DMS53 treated with DMSO at 0.1 percent for 48 hours (cell line): ENCODE results near the gene GNRHR.
"Not testable (repeated sequence)": the region's sequence is repeated elsewhere in the genome, so short reads cannot be mapped to it uniquely, and the experiment has no call there.

Experiments used
- DNase-seq: peaks from one replicate; lab custom pipeline; 2025; ENCODE audit not compliant: unreplicated experiment; lab: John Stamatoyannopoulos, UW

Gene GNRHR

GRCh38 chr4:67727124-67727850, 26.9 kb downstream of the GNRHR start:
- no peak for DNase-seq

DNA sequence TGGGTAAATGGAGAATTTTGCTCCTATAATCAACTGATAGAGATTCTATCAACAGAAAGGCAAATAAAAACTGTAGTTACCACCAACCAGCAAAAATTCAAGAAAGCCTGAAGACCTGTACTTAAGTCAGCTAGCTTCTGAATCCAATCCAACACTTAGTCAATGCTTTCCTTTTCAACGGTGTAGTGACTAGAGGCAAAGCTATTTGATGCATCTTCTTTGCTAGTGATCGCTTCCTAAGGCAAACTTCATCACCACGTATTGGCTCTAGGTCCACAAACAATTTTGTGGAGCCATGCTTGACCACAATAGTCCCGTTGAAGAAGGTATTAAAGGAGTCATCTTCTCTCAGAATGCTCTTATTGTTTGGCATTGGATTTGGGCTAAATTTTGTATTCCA, 28.2 kb downstream of the GNRHR start:
- no peak for DNase-seq

DNA sequence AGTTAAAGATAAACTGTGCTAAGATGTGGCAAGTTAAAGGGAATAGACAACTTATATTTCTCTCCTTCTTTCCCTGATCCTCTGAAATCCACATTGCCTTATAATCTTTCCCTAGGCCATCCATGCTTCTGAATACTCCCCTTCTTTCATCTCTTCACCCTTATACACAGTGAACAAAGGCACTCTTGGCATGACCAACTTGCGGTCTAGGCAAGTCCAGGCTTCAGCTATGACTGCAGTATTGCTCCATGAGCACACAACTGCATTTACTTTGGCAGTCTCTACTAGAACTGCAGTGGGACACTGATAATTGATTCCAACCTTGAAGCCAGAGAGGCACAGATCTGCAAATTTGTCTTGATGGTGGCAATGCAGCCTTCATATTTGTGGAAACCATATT, 29.1 kb downstream of the GNRHR start:
- no peak for DNase-seq

GRCh38 chr4:67723949-67724348, 30.2 kb downstream of the GNRHR start:
- DNase-seq: no peak

- no peak for DNase-seq
Observed at GRCh38 chr4:67723341-67723740, 30.8 kb downstream of the GNRHR start.

GRCh38 chr4:67721770-67722597, 32.2 kb downstream of the GNRHR start:
- DNase-seq: no peak

DNA sequence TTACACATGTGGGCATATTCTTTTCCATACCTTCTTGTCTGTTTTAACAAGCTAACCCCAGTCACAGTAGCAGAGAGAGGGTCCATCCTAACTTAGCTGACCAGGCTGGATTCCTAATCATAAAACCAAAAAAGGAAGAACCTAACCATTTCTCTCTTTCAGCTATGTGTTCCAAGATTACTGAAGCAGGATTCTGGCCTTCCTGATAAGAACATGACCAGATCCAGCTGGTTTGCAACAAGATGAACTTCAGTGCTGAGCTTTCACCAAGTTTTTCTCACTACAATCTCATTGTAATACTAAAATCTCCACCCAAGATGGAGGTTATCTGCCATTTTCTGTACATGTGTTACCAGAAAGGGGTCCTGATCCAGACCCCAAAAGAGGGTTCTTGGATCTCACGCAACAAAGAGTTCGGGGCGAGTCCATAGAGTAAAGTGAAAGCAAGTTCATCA, 32.8 kb downstream of the GNRHR start:
- no peak for DNase-seq

- DNase-seq: no peak
Observed at GRCh38 chr4:67719953-67720617, 34.1 kb downstream of the GNRHR start.

DNA sequence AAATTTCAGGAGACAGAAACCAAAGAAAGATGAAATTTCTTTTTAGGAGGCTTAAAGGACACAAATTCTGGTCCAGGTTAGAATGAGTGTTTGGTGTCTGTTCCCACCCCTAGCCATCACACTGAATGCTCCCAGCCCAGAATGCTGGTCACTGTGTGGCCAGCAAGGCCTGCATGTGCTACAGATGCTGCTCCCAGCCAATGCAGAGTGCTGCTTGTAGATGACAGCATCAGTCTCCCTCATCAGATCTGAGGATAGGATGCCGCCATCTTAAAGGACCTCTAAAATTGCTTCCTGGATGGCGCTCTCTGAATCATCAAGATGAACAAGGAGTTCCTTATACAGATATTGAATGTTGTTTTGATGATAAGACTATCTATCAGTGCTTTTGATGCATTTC, 35.3 kb downstream of the GNRHR start:
- DNase-seq: no peak

- no peak for DNase-seq
Observed at GRCh38 chr4:67717586-67717985, 36.6 kb downstream of the GNRHR start.

DNA sequence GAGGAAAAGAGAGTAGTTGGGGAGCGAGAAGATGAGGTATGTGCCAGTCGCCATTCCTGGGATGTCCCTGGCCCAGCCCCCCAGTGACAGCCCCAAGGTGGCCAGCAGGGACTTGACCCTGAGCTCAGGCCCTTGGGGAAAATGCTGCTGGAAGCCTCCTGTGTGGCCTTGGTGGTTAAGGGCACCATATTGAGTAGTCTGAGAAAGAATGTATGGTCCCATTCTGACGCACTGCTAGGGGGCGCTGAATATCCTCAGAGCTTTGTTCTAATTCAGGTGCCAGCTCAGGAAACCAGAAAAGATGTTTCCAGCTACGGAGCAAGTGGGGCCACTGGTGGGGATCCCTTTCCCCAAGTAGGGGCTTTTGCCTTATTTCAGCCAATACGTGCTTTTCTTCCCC, 39.2 kb downstream of the GNRHR start:
- DNase-seq: no peak

DNA sequence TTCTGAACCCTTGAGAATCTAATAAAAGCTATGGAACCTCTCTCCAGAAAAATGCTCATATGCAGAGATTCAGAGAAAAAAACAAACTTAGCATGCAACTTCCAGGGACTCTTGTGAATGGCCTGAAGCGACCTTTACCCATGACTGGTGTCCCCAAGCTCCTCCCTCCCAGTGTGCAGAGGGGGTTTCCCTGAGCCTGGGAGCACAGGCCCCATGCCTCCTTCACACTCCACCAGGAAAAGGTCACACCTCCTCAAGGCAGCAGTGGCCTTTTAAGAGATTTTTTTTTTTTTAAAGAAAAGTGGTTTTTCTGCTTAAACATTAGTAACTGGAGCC, 40.0 kb downstream of the GNRHR start:
- no peak for DNase-seq

DNA sequence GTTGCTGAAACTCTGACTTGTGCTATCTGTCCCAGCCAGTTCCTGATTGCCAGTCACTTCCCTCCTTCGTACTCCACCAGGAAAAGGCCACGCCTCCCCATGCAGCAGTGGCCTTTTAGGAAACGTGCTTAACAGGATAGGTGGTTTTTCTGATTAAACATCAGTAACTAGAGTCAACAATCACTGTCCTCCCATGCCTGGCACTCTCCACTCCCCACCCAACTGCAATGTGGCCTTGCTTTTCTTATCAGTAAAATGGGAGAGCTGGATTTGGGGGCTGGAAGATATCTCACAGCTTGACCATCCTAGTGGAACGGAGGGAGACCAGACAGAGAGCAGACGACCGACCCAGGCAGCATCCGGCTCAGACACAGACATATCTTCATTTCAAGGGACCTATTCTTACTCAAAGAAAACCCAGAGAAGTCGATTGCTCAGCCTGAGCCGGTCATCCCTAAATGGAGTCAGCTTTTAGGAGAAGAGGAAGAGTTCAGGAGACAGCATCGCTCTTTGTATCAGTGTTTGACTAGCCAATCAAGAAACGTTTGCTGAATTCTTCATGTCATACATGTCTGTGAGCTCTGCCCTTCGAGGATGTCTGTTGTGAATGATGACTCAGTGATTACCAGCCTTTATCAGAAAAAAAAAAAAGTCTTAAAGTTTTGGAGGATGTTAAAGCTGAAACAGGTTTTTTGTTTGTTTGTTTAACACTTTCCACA, 40.5 kb downstream of the GNRHR start:
- DNase-seq: no peak

- no peak for DNase-seq
Observed at GRCh38 chr4:67712650-67713528, 41.3 kb downstream of the GNRHR start.

- no peak for DNase-seq
Observed at GRCh38 chr4:67712000-67712625, 42.1 kb downstream of the GNRHR start.

DNA sequence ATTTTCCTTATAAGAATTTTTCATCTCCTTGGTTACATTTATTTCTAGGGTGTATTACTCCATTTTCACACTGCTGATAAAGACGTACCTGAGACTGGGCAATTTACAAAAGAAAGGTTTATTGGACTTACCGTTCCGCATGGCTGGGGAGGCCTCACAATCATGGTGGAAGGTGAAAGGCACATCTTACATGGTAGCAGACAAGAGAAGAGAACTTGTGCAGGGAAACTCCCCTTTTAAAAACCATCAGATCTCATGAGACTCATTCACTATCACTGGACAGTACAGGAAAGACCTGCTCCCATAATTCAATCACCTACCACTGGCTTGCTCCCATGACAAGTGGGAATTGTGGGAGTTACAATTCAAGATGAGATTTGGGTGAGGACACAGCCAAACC, 47.5 kb downstream of the GNRHR start:
- DNase-seq: not testable (repeated sequence)

- no peak for DNase-seq
Observed at GRCh38 chr4:67704843-67705242, 49.3 kb downstream of the GNRHR start.

- DNase-seq: no peak
Observed at GRCh38 chr4:67702166-67702565, 52.0 kb downstream of the GNRHR start.

- no peak for DNase-seq
Observed at GRCh38 chr4:67701517-67701850, 52.7 kb downstream of the GNRHR start.
